Choroid plexus epithelial cell (primary cell): ENCODE measurements around the gene ZNF431.
"Not testable (repeated sequence)": the region's sequence is repeated elsewhere in the genome, so short reads cannot be mapped to it uniquely, and the experiment has no call there.

Experiments
- DNase-seq: peaks from one replicate; pipeline ENCODE4 v3.0.0-alpha.2; 2010; ENCODE audit warnings: low read depth
- H3K4me3 ChIP-seq: 2 replicates; pipeline ENCODE4 v1.5.1; 2011; ENCODE audit warnings: low read depth, mild to moderate bottlenecking, control low read depth, low read length, moderate library complexity
- TF ChIP-seq, protein P1 (sequence below): conservative IDR thresholded peaks from 2 replicates; pipeline ENCODE4 v1.5.1; 2011; ENCODE audit warnings: low read depth, mild to moderate bottlenecking, control low read depth, inconsistent platforms, low read length, moderate library complexity

Gene ZNF431

DNA sequence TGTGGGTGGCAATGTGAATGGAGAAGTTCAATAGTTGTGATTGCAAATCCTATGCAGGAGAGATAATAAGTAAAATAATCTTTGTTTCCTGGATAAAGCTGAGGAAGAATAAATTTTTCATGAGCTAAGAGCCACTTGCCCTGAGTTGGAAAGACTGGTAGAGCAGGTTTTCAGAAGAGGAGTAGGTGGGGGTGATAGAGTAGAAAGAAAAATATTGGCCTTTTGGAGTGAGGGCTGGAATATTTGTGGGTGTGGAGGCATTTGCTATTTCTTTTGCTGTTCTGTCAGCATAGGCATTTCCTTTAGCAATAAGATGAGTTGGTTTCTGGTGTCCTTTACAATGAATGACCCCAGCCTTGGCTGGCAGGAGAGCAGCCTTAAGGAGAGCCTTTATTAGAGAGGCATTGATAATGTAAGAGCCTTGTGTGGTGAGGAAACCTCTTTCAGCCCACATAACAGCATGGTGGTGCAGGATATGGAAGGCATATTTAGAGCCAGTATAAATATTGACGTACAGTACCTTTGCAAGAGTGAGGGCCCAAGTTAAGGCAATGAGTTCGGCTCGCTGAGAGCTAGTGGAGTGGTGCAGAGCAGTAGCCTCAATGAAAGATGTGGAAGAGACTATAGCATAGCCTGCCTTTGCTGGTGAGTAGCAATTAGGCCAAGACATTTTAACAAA, 11.6 kb upstream of the ZNF431 start:
- no peak for DNase-seq
- no peak overlapping the region for H3K4me3 ChIP-seq
- TF ChIP-seq, protein P1, sequence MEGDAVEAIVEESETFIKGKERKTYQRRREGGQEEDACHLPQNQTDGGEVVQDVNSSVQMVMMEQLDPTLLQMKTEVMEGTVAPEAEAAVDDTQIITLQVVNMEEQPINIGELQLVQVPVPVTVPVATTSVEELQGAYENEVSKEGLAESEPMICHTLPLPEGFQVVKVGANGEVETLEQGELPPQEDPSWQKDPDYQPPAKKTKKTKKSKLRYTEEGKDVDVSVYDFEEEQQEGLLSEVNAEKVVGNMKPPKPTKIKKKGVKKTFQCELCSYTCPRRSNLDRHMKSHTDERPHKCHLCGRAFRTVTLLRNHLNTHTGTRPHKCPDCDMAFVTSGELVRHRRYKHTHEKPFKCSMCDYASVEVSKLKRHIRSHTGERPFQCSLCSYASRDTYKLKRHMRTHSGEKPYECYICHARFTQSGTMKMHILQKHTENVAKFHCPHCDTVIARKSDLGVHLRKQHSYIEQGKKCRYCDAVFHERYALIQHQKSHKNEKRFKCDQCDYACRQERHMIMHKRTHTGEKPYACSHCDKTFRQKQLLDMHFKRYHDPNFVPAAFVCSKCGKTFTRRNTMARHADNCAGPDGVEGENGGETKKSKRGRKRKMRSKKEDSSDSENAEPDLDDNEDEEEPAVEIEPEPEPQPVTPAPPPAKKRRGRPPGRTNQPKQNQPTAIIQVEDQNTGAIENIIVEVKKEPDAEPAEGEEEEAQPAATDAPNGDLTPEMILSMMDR: no peak

DNA sequence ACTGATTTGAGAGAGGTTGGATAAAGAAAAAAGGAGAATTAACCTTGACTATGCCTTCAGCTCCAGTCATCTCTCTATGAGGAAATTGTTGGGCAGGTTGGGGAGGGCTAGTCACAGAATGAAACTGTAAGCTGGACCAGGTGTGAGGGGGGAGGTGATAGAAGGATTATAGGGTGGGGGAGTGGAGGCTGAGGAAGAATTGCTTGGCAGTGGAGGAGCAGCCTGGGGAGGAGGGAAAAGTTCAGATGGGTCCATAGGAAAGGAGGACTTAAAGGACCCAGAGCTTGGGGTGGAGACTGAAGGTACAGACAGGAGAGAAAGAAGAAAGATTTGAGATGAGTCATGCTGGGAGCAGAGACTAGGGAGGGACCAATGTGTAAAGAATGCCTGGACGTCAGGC, 8.2 kb upstream of the ZNF431 start:
- TF ChIP-seq, protein P1: no peak
- no peak overlapping the region for H3K4me3 ChIP-seq
- no peak for DNase-seq

DNA sequence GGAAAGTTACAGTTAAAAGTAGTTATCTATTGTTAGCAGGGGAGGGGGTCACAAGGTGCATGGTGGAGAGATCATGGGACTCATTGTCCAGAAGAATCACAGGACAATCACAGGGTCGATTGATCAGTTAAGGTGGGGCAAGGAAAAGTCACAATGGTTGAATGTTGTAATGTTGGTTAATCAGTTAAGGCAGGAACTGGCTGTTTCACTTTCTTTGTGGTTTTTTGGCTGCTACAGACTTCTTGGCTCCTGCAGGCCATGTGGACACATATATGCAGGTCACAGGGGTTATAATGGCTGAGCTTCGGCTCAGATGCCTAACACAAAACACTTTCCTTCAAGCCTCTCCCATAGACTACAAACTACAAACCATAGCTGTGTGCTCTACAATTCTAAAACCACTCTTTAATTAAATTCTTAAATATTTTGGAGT, 6.9 kb upstream of the ZNF431 start:
- no peak for DNase-seq
- TF ChIP-seq, protein P1: no peak

DNA sequence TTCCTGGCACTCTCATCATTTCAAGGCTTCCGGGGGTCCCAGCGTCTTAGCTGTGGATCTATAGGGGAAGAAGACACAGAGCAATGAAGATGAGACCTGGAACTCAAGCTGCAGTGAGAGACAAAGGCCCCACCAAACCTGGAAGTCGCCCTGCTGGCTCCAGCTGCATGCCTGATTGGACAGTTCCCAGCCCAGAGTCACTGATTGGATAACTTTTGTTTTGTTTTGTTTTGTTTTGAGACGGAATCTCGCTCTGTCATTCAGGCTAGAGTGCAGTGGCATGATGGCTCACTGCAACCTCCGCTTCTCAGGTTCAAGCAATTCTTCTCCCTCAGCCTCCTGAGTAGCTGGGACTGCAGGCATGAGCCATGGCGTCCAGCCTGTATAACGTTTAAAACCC, 6.4 kb upstream of the ZNF431 start:
- H3K4me3 ChIP-seq: no peak overlapping the region
- no peak for DNase-seq
- TF ChIP-seq, protein P1: no peak

More for the DNA sequence above, 6.9 kb upstream of the ZNF431 start:
- H3K4me3 ChIP-seq: no peak overlapping the region

DNA sequence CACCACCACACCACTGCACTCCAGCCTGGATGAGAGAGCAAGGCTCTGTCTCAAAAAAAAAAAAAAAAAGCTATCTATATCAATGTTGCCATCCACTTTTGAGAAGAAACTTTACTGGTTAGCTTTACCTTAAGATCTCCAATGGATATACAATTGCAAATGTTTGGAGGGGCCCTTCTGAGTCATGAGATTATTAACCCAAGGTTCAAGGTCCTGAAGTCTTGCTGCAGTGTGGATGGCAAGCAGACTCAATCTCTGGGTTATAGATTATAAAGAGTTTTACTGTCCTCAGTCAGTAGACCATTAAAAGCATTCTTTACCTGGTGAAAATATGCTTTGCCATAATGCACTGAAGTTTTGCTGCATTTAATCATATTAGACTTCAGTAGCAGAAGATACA, 3.7 kb upstream of the ZNF431 start:
- TF ChIP-seq, protein P1: no peak
- DNase-seq: no peak
- H3K4me3 ChIP-seq: no peak overlapping the region

DNA sequence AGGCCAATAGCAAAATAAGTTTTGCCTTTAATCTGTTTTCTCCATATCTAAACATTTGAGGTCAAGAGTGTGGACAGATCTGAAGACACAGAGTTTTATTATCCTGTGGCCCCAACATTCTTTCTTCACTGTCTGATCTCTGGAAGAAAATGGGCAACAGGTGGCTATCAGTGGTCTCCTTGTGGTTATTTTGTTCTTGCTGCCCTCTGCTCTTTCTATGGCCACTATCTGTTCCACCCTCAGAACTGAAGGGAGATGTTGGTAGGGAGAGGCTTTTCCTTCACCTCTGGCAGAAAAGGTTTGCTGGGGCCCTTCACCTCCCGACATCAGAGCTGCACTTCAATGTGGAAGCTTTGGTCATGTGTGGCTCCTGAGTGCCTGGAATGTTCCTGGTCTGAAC, 834 bp upstream of the ZNF431 start:
- not testable (repeated sequence) for H3K4me3 ChIP-seq, DNase-seq

DNA sequence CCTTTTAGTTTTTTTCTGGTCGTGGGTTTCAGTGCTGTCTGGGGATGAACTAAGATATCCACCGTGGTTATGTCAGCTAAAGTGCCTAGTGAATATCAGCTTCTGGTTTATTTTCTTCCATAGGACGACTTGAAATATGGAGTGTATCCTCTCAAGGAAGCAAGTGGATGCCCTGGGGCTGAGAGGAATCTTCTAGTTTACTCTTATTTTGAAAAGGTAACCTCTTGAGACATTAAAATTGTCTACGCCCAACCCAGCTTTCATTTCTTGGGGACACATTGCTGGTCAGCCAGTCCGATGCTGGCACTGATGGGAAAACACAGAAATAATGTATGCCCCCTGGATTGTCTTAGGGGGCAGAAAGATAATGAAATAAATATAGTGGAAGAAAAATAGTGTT, 1.6 kb downstream of the ZNF431 start:
- DNase-seq: no peak
- H3K4me3 ChIP-seq: no peak overlapping the region
- TF ChIP-seq, protein P1: no peak
